HUES48 (cell line): ENCODE data around the gene CFAP77.

ENCODE experiments used
- H3K27ac ChIP-seq: one replicate; pipeline ENCODE4 v1.7.0; 2013; ENCODE audit warnings: low read depth, low read length, inconsistent platforms
- H3K27me3 ChIP-seq: 2 replicates; pipeline ENCODE4 v1.6.1; 2013; ENCODE audit warnings: mild to moderate bottlenecking, low read length; ENCODE audit not compliant: control insufficient read depth, insufficient read depth
- H3K36me3 ChIP-seq: 2 replicates; pipeline ENCODE4 v1.6.1; 2013; ENCODE audit warnings: low read length; ENCODE audit not compliant: control insufficient read depth, insufficient read depth
- H3K4me1 ChIP-seq: 2 replicates; pipeline ENCODE4 v1.6.1; 2013; ENCODE audit warnings: mild to moderate bottlenecking, low read length; ENCODE audit not compliant: control insufficient read depth, insufficient read depth
- H3K4me3 ChIP-seq: 2 replicates; pipeline ENCODE4 v1.5.1; 2013; ENCODE audit warnings: mild to moderate bottlenecking, low read depth, low read length
- H3K9ac ChIP-seq: 2 replicates; pipeline ENCODE4 v1.6.1; 2013; ENCODE audit warnings: mild to moderate bottlenecking, low read depth, low read length, moderate library complexity
- H3K9me3 ChIP-seq: 2 replicates; pipeline ENCODE4 v1.6.1; 2013; ENCODE audit warnings: low read length; ENCODE audit not compliant: control insufficient read depth, insufficient read depth

The CFAP77 gene

DNA sequence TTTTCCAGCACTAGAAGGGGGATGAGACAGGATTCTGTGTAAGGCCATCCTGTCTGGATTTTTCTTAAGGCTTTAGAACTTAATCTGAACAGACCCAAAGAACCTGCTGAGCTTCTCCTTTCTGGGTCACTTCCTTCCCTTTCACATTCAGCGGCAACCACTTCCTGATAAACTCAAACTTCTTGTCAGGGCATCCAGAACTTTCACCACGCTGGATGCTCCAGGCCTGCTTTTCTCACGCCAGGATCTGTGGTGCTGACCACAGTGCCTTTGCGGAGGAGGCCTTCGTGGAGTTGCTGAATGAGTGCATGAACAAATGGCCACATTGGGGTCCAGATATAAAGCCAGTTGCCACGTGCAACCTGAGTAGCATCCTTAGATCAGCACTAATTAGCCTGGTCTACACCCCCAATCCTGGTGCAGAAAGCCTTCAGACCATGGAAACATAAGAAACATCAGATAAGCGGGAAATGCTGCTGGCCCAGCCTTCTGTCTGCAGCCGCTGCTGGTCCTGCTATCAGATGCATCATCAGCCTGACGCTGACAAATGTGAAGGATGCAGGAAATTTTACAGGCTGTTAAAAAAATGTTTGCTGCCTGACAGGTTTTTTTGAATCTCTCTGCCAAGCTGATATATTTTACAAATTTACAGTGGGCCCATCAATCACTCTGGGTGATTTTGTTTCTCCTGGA is 97.1 kb downstream of the CFAP77 start:
- peaks cover 6% of the 10 kb centered on the region; the same call in 1 of the 2 replicates for H3K27me3 ChIP-seq
- H3K27ac ChIP-seq: no peak overlapping the region
- H3K9me3 ChIP-seq: no peaks in the 10 kb centered on the region
- no peak overlapping the region for H3K9ac ChIP-seq
- no peak overlapping the region for H3K4me3 ChIP-seq
- H3K36me3 ChIP-seq: no peaks in the 10 kb centered on the region
- H3K4me1 ChIP-seq: peaks cover 14% of the 10 kb centered on the region

DNA sequence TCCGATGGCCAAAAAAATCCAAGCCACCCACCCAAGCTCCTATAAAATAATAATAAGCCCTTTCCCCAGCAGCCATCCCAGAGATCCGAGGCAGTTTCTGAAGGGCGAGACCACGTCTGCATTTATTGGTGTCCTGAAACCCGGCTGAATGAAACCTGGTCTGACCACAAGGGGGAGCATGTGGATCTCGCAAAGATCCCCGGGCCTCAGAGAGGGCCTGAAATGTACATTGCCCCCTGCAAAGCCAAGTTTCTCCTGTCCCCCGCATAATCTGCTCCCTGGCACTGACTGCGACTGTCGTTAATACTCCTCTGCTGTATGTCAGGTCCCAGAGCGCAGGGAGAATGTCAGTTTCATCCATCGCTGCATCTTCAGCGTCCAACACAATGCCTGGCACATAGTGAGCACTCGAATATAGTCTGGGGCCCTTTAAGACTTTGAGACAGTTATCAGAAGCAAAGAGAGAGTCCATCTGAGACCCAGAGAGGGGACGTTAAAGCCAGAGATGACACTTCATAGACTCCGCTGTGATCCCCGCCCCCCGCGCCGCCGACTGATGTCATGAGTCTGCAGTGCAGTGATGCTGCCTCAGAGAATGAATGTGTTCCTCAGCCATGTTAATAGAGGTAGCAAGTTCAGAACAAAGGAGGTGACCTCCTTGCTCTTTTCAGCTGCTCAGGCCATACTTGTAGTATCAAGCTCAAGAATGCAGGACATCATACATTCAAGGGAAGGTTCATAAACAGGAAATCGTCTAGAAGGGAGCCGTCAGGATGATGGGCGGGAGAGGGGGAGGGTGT is 97.9 kb downstream of the CFAP77 start:
- H3K4me3 ChIP-seq: no peak overlapping the region
- H3K9me3 ChIP-seq: no peaks in the 10 kb centered on the region
- H3K27ac ChIP-seq: no peak overlapping the region
- no peak overlapping the region for H3K9ac ChIP-seq
- H3K4me1 ChIP-seq: peaks cover 14% of the 10 kb centered on the region
- H3K27me3 ChIP-seq: peaks cover 6% of the 10 kb centered on the region; the same call in 1 of the 2 replicates
- H3K36me3 ChIP-seq: no peaks in the 10 kb centered on the region

DNA sequence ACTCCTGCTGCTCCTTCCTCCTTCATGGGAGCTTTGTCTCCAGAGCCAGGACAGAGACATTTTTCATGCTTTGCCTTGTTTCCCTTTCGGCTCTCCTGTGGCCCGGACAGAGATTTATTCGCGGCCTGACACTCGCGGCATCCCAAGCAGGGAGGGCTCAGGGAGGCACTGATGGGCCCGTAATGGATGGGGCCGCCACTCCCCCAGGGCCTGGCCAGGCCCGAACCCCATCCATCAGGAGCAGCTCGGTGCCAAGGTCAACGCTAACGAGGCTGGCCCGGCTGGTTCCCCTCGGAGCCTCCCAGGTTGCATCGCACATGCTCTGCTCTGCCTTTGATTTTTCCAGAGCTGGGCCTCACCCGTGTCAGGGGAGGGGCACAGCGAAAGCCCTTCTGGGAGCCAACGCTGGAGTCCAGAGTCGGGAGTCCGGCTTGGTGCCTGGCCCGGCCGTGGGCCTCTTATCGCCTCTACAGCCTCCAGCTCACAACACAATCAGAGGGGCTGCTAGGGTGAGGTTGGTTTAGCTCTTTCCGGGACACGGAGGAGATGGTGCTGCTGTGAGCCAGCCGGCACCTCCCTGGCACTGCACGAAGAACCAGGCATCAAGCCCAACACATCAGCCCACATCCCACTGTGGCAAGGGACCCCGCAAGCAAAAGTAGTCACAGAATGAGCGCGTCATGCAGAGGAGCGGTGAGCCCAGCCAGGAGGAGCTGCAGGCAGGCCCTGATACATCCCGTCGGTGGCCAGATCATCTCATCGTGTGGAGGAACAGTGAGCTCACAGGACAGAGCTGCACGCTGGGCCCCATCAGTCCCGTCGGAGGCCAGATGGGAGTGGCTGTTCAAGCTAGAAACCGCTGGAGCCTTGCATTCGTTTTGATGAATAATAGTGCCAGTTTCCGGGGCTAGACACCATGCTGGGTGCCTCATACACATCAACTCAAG is 100.2 kb downstream of the CFAP77 start:
- Histone ChIP-seq H3K4me3 (no peak overlapping the region), H3K36me3 (no peaks in the 10 kb centered on the region), H3K4me1 (peaks cover 1% of the 10 kb centered on the region), H3K27me3 (peaks cover 6% of the 10 kb centered on the region; the same call in 1 of the 2 replicates), H3K9me3 (no peaks in the 10 kb centered on the region), H3K27ac (no peak overlapping the region), H3K9ac (no peak overlapping the region)

DNA sequence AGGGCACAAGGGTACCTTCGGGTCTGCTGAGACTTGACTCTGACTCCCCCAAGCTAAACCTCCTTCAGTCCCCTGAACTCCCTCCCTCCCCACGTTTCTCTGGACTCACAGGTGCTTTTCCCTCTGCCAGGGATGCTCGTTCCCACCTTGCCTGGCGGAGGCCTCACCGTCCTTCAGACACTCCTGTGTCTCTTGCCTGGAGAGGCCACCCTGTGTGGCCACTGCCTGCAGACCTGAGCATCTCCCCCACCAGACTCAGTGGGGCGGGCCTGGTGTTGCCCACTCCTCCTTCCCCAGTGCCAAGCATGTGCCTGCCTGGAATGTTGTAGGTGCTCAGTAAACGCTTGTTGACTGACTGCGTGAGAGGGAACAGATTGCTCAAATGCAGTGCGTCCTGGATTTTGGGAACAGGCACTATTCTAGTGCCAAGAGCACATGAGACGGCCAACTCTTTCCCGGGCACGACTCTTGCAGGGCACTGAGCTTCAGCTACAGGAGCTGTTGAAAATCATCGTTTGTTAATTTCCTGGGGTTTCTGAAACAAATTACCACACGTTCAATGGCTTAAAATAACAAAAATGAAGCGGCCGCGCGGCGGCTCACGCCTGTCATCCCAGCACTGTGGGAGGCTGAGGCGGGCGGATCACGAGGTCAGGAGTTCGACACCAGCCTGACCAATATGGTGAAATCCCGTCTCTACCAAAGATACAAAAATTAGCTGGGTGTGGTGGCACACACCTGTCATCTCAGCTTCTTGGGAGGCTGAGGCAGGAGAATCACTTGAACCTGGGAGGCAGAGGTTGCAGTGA is 101.4 kb downstream of the CFAP77 start:
- Histone ChIP-seq H3K4me1 (no peaks in the 10 kb centered on the region), H3K27ac (no peak overlapping the region), H3K9me3 (no peaks in the 10 kb centered on the region), H3K27me3 (no peaks in the 10 kb centered on the region; the same call in 1 of the 2 replicates), H3K4me3 (no peak overlapping the region), H3K9ac (no peak overlapping the region), H3K36me3 (no peaks in the 10 kb centered on the region)

DNA sequence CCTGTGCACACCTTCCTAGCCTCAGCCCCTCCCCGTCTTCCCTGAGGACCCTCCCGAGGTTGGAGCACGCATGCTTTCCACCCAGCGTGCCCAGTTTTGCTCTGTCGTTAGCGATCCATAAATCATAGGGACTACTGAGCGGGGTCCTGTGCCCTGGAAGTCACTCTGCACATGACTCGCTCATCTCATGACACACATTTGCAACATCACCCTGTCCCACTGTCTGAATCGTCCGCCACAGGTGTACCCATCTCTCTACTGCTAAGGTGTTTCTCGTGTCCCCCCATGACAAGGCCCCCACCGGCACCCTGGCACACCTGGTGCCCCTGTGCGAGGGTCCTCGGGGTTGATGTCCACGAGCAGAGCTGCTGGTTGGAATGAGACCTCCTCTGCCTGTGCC is 103.4 kb downstream of the CFAP77 start:
- Histone ChIP-seq H3K4me1 (no peaks in the 10 kb centered on the region), H3K27ac (no peak overlapping the region), H3K9me3 (no peaks in the 10 kb centered on the region), H3K4me3 (no peak overlapping the region), H3K36me3 (no peaks in the 10 kb centered on the region), H3K9ac (no peak overlapping the region), H3K27me3 (no peaks in the 10 kb centered on the region)

DNA sequence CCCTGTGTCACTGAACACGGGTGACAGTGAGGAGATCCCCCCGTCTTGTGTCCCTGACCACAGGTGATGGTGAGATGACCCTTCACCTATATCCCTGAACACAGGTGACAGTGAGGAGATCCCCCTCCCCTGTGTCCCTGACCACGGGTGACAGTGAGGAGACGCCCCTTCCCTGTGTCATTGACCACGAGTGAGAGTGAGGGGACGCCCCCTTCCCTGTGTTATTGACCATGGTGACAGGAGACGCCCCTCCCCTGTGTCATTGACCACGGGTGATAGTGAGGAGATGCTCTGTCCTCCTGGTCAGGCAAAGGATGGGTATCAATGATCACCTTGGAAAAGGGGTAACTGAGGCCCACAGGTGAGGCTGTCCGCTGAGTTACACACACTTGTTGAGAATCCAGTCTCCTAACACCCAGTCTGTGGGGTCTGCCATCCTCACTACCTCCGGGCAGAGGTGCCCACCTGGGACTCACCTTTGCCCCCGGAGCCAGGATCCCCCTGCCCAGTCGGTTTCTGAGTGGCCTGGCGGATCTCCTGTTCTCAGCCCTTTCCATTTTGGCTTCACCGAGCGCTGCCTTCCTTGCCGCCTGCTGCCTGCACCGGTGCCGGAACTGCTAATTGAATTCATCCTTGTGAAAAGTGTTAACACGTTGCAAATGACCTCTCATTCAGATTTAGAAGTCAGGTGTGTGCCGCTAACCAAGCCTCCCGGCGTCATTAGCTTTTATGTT is 104.2 kb downstream of the CFAP77 start:
- no peaks in the 10 kb centered on the region for H3K9me3 ChIP-seq
- no peak overlapping the region for H3K9ac ChIP-seq
- no peaks in the 10 kb centered on the region for H3K4me1 ChIP-seq
- H3K27me3 ChIP-seq: no peaks in the 10 kb centered on the region
- H3K27ac ChIP-seq: no peak overlapping the region
- no peaks in the 10 kb centered on the region for H3K36me3 ChIP-seq
- H3K4me3 ChIP-seq: no peak overlapping the region

DNA sequence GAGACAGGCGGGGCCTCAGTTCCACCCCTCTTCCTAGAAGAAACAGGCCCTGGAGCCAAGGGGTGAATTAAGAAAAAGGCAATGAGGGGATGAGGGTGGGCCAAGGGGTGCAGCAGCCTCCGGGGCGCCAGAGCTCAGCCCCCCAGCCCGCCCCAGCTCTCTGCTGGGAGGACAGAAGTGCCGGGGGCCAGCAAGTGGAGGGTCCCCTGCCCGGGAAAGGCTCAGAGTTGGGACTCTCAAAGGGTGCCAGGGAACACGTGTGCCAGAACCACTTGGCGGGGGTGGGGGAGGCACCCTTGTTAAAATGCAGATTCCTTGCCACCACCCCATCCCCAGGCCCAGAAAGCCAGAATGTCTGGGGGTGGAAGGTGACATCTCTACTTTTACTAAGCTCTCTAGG is 104.8 kb downstream of the CFAP77 start:
- no peaks in the 10 kb centered on the region for H3K4me1 ChIP-seq
- no peaks in the 10 kb centered on the region for H3K36me3 ChIP-seq
- H3K27ac ChIP-seq: no peak overlapping the region
- no peaks in the 10 kb centered on the region for H3K9me3 ChIP-seq
- no peak overlapping the region for H3K4me3 ChIP-seq
- H3K9ac ChIP-seq: no peak overlapping the region
- H3K27me3 ChIP-seq: no peaks in the 10 kb centered on the region

DNA sequence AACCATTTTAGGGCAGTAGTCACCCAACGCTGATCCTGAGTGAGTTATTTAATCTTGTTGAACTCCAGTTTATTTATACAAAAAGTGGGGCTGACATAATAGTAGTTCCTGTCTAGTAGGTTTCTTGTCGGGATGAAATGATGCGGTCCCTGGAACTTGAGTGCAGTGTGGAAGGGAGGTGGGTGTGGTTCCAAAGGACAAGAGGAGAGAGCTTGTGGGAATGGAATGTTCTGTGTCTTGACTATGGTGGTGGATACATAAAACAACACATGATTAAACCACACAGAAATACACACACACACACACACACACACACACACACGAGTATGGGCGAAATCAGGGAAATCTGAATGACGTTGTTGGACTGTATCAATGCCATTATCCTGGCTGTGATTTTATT is 106.3 kb downstream of the CFAP77 start:
- H3K4me3 ChIP-seq: no peak overlapping the region
- no peak overlapping the region for H3K9ac ChIP-seq
- no peaks in the 10 kb centered on the region for H3K27me3 ChIP-seq
- no peaks in the 10 kb centered on the region for H3K9me3 ChIP-seq
- no peaks in the 10 kb centered on the region for H3K36me3 ChIP-seq
- no peaks in the 10 kb centered on the region for H3K4me1 ChIP-seq
- H3K27ac ChIP-seq: no peak overlapping the region

DNA sequence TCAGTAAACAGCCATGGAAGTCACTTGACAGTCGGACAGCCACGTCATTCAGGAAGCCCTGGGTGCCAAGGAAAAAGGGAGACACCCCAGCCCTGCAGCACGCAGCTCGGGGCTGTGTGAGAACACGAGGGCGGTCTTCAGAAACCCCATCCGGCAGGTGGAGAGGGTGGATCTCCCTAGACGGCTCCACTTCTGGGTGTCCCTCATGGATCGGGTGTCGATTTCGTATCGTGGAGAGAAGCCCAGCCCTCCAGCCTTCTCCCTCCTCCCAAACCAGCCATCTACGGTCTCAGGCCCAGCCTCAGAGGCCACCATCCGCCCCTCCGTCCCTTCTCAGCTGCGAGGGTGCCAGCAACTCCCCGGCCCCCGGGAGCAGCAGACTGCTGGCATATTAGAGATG is 106.9 kb downstream of the CFAP77 start:
- H3K36me3 ChIP-seq: no peaks in the 10 kb centered on the region
- H3K27me3 ChIP-seq: no peaks in the 10 kb centered on the region
- no peak overlapping the region for H3K27ac ChIP-seq
- no peak overlapping the region for H3K9ac ChIP-seq
- H3K9me3 ChIP-seq: no peaks in the 10 kb centered on the region
- no peak overlapping the region for H3K4me3 ChIP-seq
- H3K4me1 ChIP-seq: no peaks in the 10 kb centered on the region
